Left lobe of liver (tissue), 2 donors: ENCODE data around the gene PAX8. TPM values are rescaled to one million over a fixed set of nuclear protein-coding genes. Genes with fewer than 3 reads are reported as not detected.

Experiments
- ATAC-seq: fragments of 200-7000 bp; cut with Tn5 transposase; one replicate; pipeline ENCODE4 v1.9.1; 2020; ENCODE audit warnings: mild to moderate bottlenecking, moderate library complexity
- DNase-seq: peaks from one replicate; pipeline ENCODE4 v3.0.0-alpha.2; 2020; ENCODE audit warnings: low spot score
- total RNA-seq: library from RNA; stranded (reverse); gene quantifications from one replicate; pipeline ENCODE4 v1.2.1, GENCODE V29; 2021
- donor health status: DM: no; HTN: no; CAD: no; lungs with moderate emphysema.
- donor health status: DM: no; HTN: yes; CAD: no.

PAX8 gene
- total RNA-seq, 1 donor from 2014 or later = 0.65 TPM

DNA sequence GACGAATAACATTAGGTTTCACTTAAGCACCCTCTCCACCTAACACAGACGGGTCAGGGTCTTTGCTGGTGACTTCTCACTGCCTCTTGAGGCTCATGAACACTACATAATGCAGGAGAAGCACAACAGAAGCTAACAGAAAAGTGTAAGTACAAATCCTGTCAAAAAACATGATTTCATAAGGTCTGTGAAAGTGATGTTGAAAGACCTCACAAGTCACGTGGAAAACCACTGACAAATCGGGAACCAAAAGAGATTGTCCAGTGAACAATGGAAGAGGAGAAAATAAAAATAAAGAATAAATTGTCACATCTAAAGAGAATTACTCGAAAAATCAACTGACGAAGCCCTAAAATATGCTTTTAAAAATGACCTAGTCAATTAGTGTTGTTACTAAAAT, 91.0 kb downstream of the PAX8 start:
- ATAC-seq = no peak
- DNase-seq = no peak

DNA sequence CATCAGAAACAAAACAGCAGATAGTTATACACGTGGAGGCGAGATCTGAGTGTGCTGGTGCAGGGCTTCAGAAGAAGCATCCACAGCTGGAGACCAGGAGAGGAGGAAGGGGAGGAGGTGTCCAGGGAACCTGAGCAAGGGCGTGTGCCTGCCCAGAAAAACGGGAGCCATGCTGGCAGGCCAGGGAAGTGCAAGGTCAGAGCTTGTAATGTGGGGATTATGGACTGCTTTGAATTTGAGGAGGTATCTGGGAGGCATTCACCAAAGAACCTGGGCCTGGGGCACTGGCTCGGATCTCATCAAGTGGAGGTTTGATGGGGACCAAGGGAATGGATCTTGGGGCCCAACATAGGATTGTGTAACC, 92.3 kb downstream of the PAX8 start:
- DNase-seq = no peak
- ATAC-seq = no peak

DNA sequence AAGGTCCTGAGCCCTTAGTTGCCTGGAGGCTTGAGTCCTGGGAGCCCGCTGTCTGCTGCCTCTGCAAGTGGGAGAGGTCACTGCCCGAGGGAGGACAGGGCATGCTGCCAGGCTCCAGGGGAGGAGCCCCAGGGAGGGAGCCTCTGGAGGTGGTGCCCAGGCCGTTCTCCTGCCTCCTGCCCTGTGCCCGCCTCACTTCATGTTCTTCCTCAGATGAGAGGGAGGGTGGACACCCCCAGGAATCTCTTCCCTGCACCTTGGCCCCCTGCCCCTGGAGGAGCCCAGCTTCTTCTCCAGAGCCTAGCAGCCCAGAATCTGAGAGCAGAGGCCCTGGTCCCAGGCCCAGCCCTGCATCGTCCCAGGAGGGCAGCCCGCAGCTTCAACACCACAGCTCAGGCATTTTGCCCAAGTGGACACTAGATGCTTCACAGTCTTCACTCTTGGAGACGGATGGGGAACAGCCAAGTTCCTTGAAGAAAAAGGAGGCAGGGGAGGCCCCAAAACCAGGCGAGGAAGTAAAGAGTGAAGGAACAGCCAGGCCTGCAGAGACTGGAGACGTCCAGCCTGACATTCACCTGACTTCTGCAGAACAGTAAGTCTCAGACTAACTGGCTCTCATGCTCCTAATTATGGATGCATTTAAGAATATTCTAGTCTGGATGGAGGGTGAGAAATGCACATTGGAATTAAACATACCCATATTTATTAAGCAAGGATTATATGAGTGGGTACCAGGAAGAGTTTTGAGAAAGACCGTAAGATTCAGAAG, 92.9 kb downstream of the PAX8 start:
- DNase-seq = peak; percentile 94
- peak; percentile 93 for ATAC-seq

DNA sequence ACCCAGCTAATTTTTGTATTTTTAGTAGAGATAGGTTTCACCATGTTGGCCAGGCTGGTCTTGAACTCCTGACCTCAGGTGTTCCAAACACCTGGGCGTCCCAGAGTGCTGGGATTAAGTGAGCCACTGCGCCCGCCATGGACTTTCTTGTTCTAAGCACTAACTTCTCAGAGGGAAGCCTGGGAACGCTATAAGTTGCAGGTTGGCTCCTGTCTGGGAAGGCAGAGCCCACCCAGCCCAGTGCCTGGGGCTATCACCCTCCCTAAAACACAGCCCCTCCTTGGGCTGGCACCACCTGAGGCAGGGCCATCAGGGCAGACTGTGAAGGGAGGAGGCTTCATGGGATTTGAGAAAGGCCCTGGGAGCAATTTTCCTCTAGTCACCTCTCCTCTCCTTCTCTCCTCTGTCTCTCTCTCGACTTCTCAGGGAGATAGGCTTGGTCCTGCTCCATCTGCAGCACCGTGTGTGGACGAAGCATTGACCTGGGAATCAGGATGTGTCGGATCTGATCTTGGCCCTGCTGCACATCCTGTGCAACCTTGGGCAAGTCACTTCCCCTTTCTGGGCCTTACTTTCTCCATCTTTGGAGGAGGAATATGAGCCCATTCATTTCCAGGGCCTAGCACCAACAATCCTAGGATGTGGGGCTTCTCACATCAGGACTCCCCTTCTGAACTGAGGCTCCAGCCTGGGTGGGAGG, 94.0 kb downstream of the PAX8 start:
- no peak for DNase-seq
- no peak for ATAC-seq

DNA sequence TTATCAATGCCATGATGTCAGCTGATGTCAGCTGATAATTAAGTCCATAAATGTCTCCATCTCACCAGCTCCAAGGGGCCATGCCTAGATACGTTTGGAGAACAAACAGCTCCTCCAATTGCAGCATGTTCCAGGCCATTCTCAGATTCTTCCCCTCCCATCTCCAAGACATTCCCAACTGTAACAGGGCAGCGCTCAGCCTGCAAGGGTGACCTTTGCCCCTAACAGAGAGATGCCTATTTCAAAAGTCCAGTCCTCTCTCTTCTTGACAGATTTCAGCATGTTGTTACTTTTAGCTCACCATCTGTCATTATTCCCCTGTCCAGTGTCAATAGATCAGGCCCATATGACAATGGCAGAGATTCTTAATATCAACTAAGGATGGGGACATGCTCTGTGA, 95.0 kb downstream of the PAX8 start:
- ATAC-seq = no peak
- DNase-seq = no peak

DNA sequence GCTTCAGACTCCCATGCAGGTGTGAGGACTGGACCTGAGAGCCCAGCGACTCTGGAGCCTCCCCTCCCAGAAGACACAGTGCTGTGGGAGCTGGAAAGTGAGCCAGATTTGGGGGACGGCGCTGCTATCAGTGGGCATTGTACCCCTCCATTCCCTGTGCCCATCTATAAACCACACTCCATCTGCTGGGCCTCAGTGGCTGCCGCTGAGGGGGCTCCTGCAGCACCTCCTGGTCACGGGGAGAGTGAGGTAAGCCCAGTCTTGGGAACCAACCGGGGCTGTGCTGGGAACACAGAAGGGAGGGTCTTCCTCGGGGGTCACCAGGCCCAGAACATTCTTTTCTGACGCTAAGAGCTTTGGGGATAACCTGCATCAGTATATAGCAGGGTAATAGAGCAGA, 95.5 kb downstream of the PAX8 start:
- no peak for DNase-seq
- no peak for ATAC-seq

DNA sequence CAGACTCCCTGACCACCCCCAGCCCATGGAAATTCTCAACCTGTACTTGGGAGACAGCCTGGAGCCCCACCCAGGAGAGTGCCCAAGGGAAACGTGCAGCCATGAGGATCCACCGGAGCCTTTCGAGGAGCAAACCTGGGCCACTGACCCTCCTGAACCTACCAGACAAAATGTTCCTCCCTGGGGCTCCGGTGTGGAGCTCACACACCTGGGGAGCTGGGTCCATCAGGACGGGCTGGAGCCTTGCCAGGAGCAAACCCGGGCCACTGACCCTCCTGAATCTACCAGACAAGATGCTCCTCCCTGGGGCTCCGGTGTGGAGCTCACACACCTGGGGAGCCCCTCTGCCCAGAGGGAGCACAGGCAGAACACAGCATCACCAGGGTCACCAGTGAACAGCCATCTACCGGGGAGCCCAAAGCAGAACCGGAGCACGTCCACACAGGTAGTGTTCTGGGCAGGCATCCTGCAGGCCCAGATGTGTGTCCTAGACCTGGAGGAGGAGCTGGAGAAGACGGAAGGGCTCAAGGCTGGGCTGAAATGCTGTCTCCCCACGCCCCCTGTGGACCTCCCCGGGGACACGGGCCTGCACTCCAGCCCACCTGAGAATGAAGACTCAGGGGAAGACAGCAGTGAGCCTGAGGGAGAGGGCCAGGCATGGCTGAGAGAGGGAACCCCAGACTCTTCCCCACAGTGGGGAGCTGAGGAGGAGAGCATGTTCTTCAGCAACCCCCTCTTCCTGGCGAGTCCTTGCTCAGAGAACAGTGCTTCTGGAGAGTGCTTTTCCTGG, 96.1 kb downstream of the PAX8 start:
- ATAC-seq (no peak), DNase-seq (no peak)

DNA sequence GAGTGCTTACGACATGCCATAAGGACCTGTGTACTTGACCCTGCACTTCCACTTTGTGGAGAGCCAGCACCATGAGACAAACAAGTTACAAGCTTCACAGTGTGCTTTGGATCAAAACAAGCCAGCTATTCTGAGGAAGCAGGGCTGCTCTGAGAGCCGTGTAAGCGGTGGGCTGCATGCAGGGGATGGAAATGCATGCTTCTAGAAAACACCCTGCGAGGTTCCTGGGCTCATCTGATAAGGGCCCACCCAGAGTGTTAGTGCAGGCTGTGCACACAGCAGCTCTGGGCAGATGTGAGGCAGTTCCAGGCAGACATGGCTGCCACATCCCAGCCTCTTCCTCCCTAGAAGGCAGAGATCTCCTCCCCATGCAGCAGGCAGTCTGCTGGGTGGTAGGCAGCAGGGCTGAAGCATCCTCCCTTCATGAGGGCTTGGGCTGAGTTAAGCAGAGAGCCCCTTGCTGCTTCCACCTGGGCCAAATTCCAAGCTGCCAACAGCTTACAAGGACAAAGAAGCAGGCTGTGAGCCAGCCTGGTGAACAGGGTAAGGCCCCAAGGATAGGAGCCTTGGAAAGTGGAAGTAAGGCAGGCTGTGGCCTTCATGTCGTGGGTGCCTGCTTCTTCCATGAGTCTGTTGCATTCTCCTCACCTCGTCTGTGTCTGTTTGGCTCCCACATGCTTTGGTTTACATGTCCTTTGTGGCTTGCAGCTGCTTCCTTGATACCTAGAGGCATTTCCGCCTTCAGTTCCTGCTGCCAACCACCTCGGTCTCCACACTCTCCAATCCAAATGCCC, 97.3 kb downstream of the PAX8 start:
- peak; percentile 69 for ATAC-seq
- DNase-seq = peak; percentile 64

DNA sequence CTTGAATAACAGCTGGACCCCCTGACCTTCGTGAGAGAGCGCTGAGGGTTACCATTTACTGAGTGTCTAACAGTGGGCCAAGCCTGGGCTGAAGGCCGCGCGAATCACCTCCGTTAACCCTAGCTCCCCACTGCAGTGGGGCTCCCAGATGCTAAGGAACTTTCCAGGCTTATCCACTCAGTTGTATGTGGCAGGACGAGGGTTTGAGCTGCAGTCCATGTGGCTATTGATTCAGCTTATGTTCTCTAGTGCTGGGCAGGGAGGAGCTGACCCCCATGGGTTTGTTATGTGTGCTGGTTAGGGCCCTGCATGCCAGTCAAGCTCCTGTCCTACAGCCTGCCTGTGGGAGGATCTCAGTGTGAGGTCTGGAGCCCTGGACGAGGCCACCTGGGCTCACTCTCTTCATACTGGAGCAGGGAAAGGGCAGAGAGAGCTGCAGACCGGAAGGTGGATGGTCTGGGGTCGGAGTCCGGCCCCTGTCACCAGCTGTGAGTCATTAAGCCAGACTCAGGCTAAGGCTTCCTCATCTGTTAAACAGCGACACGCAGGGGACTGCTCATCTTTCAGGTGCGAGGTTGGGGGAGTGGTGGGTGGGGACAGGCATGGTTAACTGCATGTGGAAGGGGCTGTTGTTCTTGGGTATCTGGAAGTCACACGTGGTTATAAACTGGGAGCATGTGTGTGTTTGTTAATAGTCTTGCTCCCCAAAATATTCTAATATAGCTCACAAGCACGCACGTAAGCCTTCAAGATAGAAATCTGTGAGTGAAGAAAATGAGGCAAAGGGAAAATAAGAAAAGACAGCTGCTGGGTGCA, 98.4 kb downstream of the PAX8 start:
- peak; percentile 31 for ATAC-seq
- DNase-seq = no peak

DNA sequence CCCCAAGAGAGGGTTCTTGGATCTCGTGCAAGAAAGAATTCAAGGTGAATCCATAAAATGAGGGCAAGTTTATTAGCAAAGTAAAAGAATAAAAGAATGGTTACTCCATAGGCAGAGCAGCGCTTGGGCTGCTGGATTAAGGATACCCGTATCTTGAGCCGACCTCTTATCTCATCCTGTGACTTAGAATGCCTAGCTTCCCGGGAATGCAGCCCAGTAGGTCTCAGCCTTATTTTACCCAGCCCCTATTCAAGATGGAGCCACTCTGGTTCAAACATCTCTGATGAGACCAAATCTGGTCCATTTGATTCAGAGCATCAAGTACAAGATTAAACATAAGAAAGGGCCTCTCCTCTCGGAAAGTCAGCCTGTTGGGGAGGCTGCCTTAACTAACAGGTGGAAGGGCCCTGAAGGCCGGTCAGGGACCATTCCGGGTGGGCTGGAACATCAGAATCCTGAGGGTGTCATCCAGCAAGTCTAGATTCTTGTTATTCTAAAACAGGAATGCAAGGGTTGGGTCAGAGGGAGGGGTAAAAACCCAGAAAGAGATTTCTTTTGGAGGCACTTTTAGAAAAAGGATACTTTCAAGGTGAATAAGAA, 99.2 kb downstream of the PAX8 start:
- ATAC-seq = no peak
- no peak for DNase-seq

DNA sequence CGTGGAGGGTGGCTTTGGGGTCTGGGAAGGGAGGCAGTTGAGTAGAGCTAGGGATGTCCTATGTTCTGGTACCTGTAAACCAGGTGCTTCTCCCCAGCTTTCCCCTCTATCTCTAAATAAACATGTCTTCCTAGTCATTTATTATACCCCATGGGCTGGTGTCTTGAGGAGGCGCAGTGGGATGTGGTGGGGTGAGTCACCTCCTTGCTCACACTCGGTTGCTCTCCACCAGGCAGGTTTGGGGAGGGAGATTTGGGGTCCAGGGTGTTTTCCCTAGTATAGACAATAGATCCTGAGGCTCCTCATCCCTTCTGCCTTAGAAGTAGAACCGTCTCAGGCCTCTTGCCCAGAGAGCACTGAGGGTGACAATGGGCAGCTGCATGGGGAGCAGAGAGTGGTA, 99.8 kb downstream of the PAX8 start:
- ATAC-seq = no peak

DNA sequence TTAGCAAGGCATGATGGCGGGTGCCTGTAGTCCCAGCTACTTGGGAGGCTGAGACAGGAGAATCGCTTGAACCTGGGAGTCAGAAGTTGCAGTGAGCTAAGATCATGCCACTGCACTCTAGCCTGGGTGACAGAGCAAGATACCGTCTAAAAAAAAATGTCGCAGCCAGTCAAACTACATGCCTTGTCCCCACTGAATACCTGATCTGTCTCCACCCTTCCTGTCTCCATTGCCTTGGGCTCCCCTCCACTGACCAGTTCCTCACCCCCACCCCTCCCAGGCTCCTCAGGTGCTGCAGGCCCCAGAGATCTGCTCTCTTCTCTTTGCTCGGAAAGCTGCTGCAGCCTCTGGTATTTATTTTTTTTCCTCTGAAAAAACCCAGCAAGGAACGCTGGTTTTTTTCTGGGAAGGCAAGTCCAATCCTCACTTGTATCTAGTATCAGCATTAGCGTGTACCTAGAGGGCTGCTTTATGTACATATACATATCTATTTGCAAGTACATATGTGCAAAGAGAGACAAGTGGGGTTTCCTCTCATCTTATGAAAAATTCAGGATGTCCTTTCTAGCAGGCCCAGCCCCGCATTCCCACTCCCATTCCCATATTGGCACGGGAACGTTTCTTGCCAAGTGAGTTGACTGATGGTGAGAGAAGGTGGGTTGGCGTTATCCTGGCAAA, 100.5 kb downstream of the PAX8 start:
- DNase-seq = no peak
- ATAC-seq = no peak

More for the DNA sequence above, 99.8 kb downstream of the PAX8 start:
- no peak for DNase-seq

DNA sequence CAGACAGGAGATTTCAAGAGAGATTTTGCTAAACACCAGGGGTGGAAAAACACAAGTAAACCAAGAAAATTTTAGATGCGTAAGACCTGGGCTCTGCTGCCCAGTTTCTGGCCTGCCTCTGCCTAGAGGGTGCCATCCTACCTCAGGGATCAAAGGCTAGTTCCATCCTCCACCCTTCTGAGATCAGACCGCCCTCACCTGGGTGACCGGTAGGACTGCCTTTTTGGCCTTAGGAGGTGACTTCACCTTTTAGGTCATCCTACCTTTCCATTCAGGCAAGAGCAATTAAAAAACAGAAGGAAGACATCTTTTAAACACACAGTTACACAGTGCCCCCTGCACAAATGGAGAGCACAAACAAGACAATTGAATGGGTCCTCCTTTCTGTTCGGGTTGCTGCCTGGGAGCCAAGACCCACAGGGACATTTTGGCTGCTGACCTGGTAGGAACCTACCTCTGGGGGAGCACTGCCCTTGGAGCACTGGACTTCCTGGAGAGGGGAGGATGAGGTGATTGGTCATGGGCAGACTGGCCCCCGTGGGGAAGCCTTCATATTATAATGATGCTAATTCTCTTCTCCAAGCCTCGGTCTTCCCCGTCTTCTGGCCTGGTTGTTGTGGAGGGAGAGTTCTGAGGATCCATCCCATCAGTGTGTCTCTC, 101.9 kb downstream of the PAX8 start:
- ATAC-seq (no peak), DNase-seq (no peak)

DNA sequence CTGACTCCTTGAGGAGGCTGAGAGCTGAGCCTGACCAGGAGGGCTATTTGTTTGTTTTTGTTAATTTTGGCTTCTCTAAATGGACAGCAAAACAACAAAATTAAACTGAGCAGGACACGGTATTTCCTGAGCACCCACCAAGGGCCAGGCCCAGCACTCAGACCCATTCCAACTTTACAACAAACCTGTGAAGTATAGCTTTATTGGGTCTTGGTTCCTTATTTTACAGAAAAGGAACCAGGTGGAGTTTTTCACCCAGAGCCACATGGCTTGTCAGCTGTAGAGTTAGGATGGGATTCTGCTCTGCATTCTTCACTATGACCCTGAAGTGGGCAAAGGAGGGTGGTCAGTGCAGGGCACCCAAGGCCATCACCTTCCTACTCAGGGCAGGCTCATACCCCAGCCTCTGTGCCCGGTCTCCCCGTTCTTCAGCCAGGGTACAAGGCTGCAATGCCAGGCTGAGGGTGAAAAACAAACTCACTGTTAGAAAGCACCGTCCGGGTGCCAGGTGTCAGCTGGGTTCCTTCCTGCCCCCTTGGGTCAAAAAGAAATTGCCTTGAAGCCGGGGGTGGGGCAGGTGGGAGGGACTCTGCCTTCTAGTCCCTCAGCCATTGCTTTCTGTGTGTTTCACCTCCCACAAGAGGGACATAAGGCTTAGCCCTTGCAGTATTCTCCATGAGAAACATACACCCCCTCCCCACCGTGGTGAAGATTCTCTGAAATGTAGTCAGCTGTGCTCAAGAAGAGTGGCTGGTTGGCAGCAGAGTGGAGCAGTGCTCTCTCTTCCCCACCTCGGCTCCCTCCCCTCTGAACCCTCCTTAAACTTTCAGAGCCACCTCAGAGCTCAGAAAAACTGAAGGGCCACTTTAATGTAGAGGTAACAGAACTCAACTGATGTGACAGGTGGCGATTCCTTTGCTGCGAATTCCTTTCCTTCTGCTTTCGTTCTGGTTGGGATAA, 102.7 kb downstream of the PAX8 start:
- no peak for DNase-seq
- no peak for ATAC-seq

DNA sequence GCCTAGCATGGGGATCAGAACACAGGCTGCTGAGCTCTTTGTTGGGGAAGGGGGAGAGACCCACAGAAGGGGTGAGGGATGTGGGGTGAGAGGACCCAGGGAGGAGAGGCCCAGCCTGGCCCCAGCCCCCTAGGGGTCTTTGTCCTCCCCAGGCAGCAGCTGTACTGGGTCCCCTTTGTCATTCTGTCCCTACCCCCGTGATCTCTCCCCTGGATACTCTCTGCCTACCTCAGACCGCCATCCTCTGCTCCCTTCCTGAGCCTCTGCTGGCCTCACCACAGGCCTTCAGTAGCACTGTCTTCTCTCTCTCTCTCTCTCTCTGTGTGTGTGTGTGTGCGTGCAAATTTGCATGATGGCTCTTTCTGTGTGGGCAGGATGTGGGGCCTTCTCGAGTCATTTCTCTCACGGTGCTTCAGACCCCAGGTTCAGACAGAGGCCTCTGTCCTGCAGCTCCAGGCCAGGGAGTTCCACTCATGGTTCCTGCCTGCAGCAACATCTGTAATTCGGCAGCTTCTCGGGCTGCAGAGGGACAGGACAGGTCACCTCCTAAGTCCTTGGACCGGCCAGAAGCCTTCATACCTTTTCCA, 103.6 kb downstream of the PAX8 start:
- no peak for DNase-seq

DNA sequence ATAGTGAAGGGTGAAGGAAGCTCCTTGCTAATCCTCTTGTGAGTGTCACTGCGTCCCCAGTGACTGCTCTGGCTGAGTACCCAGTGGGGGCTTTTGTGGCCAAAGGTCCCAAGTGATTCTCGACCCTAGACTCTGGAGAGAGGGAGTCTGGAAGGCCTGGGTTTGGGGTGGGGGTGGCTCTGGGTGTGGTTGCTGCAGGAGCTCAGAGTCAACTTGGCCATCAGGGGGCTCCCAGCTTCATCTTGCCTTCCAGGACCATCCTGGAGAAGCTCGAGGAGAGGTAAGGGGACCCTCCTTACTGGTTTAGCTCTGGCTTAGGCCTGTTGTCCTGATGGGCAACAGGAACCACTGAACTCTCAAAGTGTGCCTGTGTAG, 104.4 kb downstream of the PAX8 start:
- DNase-seq (no peak), ATAC-seq (no peak)

More for the DNA sequence above, 103.6 kb downstream of the PAX8 start:
- peak; percentile 7 for ATAC-seq
